ENCODE results near the gene MYOZ3. TPM values are rescaled to one million over a fixed set of nuclear protein-coding genes. Genes with fewer than 3 reads are reported as not detected.

Gene MYOZ3
- under 1 TPM in 1 of 2 experiments, not detected in 1; 0.13 TPM for total RNA-seq

DNA sequence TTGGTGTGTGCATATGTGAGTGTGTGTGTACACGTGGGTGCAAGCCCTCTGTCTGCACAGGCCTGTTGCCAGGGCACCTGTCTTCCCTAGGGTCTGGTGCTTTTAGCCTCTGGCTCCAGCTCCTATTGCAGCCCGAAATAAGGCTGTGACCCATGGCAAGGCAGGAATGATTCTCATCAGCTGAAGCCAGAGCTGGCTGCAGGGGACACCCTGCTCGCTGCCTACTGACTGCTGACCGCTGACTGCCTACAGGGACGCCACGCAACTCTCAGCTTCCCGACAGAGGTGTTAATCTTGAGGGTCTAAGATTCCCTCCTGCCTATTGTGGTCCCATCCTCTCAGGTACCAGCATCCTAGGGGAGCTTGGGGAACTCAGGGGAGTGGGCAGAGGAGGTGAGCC is at the start of gene MYOZ3:
Gene MYOZ3, plus strand, starts transcription at position 166 of the 400 bp plus-strand sequence. CDS start 1,691 bp downstream, outside the sequence.
- H3K27me3 Mint-ChIP-seq, result peaks cover 11% of the 10 kb centered on the region
- H3K4me3 Mint-ChIP-seq, result no peak within 1 kb of the TSS
- ChIA-PET CTCF (interaction anchor here (1.8 kb wide), 1 partner anchor 39 kb away, joined by 8 read pairs; the partner anchor contains the start of gene RBM22), POLR2A (interaction anchor here (1.2 kb wide), 1 partner anchor 174 kb away, joined by 3 read pairs; no protein-coding TSS in a partner anchor)
- H3K27ac Mint-ChIP-seq, result no peak within 1 kb of the TSS
- H3K9me3 Mint-ChIP-seq, result no peaks in the 10 kb centered on the region
- H3K4me1 Mint-ChIP-seq, result peaks cover 5% of the 10 kb centered on the region
- DNase-seq, result no peak
- H3K36me3 Mint-ChIP-seq (ENCODE audit: low read depth), result no peaks in the 10 kb centered on the region

DNA sequence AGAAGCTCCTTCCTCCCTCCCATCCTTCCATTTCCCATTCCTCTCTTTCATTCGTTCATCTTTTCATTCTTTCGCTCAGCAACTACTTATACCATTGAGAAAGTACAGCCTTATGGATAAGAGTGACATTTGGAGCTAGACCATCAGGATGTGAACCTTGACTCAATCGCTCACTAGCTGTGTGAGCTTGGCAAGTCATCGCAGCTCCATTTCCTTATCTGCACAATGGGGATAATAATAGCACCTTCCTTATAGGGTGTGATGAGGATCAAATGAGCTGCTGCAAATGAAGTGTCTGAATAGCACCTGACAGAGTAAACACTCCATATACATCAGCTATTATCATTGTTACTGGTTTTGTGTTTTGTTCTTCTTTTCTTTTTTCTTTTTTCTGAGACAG is 48.6 kb upstream of the MYOZ3 start:
- Mint-ChIP-seq H3K36me3 (ENCODE audit: low read depth) (no peaks in the 10 kb centered on the region), H3K4me3 (no peak overlapping the region), H3K9me3 (no peaks in the 10 kb centered on the region), H3K4me1 (peaks cover 2% of the 10 kb centered on the region), H3K27ac (no peak overlapping the region), H3K27me3 (peaks cover 15% of the 10 kb centered on the region)
- CTCF ChIA-PET, result interaction anchor here (0.5 kb wide), 1 partner anchor 555 kb away, joined by 3 read pairs; no protein-coding TSS in a partner anchor
- DNase-seq, result no peak
- POLR2A ChIA-PET, result no interaction called here

GRCh38 chr5:150612905-150613670 is 48.0 kb upstream of the MYOZ3 start:
- Mint-ChIP-seq H3K27ac (no peak overlapping the region), H3K4me3 (no peak overlapping the region), H3K27me3 (peaks cover 17% of the 10 kb centered on the region), H3K4me1 (peaks cover 2% of the 10 kb centered on the region), H3K36me3 (ENCODE audit: low read depth) (no peaks in the 10 kb centered on the region), H3K9me3 (no peaks in the 10 kb centered on the region)
- no peak for DNase-seq
- ChIA-PET POLR2A (no interaction called here), CTCF (no interaction called here)

GRCh38 chr5:150613991-150614660 is 46.9 kb upstream of the MYOZ3 start:
- POLR2A ChIA-PET, result no interaction called here
- CTCF ChIA-PET, result no interaction called here
- peaks cover 17% of the 10 kb centered on the region for H3K27me3 Mint-ChIP-seq
- H3K9me3 Mint-ChIP-seq, result no peaks in the 10 kb centered on the region
- no peak for DNase-seq
- no peak overlapping the region for H3K4me3 Mint-ChIP-seq
- no peaks in the 10 kb centered on the region for H3K36me3 Mint-ChIP-seq (ENCODE audit: low read depth)
- H3K27ac Mint-ChIP-seq, result no peak overlapping the region
- peaks cover 2% of the 10 kb centered on the region for H3K4me1 Mint-ChIP-seq

DNA sequence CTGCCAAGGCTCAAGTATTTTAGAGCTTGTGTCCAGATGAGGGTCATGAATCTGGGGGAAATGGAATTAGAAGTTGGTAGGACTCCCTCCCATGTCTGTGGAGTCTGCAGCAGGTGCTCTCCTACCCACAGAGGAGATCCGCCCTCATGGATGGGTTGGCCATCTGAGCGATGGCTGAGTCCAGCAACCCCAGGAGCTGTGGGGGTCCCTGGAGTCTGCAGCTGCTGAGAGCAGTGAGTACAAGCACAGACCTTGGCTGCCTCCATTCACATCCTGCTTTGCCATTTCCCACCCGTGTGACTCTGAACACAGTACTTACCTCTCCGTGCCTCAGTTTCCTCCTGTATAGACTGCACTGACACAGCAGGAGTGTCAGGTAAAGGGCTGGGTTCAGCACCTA is 46.4 kb upstream of the MYOZ3 start:
- Mint-ChIP-seq H3K9me3 (no peaks in the 10 kb centered on the region), H3K4me1 (peaks cover 2% of the 10 kb centered on the region), H3K36me3 (ENCODE audit: low read depth) (no peaks in the 10 kb centered on the region), H3K4me3 (no peak overlapping the region), H3K27ac (no peak overlapping the region), H3K27me3 (peaks cover 17% of the 10 kb centered on the region)
- DNase-seq, result no peak
- CTCF ChIA-PET, result no interaction called here
- POLR2A ChIA-PET, result no interaction called here

GRCh38 chr5:150615141-150615699 is 45.8 kb upstream of the MYOZ3 start:
- Mint-ChIP-seq H3K27ac (no peak overlapping the region), H3K9me3 (no peaks in the 10 kb centered on the region), H3K4me1 (peaks cover 2% of the 10 kb centered on the region), H3K4me3 (no peak overlapping the region), H3K36me3 (ENCODE audit: low read depth) (no peaks in the 10 kb centered on the region), H3K27me3 (peaks cover 17% of the 10 kb centered on the region)
- DNase-seq, result no peak
- ChIA-PET CTCF (no interaction called here), POLR2A (no interaction called here)

DNA sequence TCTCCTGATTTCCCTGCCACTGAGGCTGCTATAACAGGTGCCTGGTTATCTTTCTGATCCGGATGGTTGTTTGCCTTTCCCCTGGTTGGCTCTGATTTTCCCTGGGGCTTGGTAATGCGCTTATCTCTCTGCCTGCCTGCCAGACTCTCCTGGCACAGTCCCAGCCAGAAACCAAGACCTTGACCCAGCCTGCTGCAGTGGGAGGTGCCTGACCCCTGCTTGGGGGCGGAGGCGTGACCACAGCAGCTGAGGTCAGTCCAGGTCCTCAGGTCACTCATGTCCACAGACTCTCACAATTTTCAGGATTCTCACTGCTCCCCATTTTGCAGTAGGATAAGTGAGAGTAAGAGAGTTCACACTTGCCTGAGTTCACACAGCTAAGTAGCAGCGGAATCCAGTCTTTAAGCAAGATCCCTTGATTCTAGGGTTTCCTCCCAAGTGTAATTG is 45.0 kb upstream of the MYOZ3 start:
- DNase-seq, result no peak
- Mint-ChIP-seq H3K27me3 (peaks cover 17% of the 10 kb centered on the region), H3K4me3 (no peak overlapping the region), H3K27ac (no peak overlapping the region), H3K4me1 (peaks cover 2% of the 10 kb centered on the region), H3K36me3 (ENCODE audit: low read depth) (no peaks in the 10 kb centered on the region), H3K9me3 (no peaks in the 10 kb centered on the region)
- ChIA-PET CTCF (interaction anchor here (0.6 kb wide), 1 partner anchor 1211 kb away, joined by 4 read pairs; no protein-coding TSS in a partner anchor), POLR2A (no interaction called here)

DNA sequence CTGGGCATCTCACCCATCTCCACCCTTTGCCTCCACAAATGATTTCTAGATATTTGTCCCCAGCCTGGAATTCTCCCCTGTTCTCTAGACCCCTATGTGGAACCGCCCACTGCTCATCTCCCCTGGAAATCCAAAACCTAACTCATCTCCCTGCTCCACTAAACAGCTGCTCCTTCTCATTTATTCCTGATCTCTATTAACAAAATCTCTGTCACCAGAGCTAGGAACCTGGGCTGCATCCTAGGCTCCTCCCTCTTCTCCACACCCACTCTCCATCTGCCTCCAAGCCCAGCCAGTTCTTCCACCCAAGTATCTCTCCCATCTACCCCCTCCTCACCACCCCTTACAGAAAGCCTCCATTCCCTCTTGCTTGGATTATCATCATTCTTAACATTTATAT is 44.5 kb upstream of the MYOZ3 start:
- Mint-ChIP-seq H3K36me3 (ENCODE audit: low read depth) (no peaks in the 10 kb centered on the region), H3K4me3 (no peak overlapping the region), H3K27me3 (peaks cover 17% of the 10 kb centered on the region), H3K27ac (no peak overlapping the region), H3K4me1 (peaks cover 2% of the 10 kb centered on the region), H3K9me3 (no peaks in the 10 kb centered on the region)
- no peak for DNase-seq
- ChIA-PET POLR2A (no interaction called here), CTCF (interaction anchor here (0.6 kb wide), 1 partner anchor 1210 kb away, joined by 4 read pairs; no protein-coding TSS in a partner anchor)

- peaks cover 4% of the 10 kb centered on the region for H3K4me1 Mint-ChIP-seq
- H3K9me3 Mint-ChIP-seq, result no peaks in the 10 kb centered on the region
- H3K36me3 Mint-ChIP-seq (ENCODE audit: low read depth), result no peaks in the 10 kb centered on the region
- no peak overlapping the region for H3K4me3 Mint-ChIP-seq
- DNase-seq, result no peak
- H3K27me3 Mint-ChIP-seq, result peaks cover 21% of the 10 kb centered on the region
- no peak overlapping the region for H3K27ac Mint-ChIP-seq
- CTCF ChIA-PET, result no interaction called here
- POLR2A ChIA-PET, result no interaction called here
Observed at GRCh38 chr5:150618163-150618562, 42.9 kb upstream of the MYOZ3 start.

DNA sequence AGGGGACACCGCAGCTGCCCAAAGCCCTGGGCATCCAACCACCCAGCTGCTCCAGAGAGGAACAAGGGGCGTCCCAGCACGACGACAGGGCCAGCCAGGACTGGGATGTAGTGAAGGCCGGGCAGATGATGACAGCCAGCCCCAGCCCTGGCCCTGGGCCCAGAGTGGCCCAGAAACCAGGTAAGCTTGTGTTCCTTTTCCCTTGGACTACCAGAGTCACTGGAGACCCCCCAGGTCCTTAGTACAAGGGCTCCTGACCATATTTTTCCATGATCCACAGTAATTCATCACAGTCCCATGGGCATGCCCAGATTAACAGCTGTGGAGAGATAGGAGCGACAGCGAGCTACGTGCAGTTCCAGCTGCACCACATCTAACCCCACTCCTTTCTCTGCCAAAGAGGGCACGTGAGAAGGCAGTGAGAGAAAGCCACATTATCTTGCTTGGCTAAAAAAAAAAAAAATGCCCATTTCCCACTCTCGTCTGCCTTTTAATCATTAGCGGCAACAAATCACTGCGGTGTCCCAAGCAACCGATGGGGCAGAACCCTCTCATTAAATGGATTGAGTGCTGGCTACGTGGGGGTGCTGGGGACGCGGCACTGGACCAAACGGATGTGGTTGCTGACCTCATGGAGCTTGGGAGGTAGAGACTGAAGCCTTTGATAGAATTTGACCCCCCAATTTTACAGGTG is 42.3 kb upstream of the MYOZ3 start:
- POLR2A ChIA-PET, result no interaction called here
- DNase-seq, result no peak
- H3K27ac Mint-ChIP-seq, result no peak overlapping the region
- CTCF ChIA-PET, result no interaction called here
- peaks cover 26% of the 10 kb centered on the region for H3K27me3 Mint-ChIP-seq
- H3K4me1 Mint-ChIP-seq, result peaks cover 8% of the 10 kb centered on the region
- H3K9me3 Mint-ChIP-seq, result no peaks in the 10 kb centered on the region
- H3K36me3 Mint-ChIP-seq (ENCODE audit: low read depth), result no peaks in the 10 kb centered on the region
- no peak overlapping the region for H3K4me3 Mint-ChIP-seq

GRCh38 chr5:150619359-150620230 is 41.5 kb upstream of the MYOZ3 start:
- Mint-ChIP-seq H3K4me1 (peaks cover 14% of the 10 kb centered on the region), H3K27me3 (peaks cover 33% of the 10 kb centered on the region), H3K27ac (no peak overlapping the region), H3K4me3 (no peak overlapping the region), H3K36me3 (ENCODE audit: low read depth) (no peaks in the 10 kb centered on the region), H3K9me3 (no peaks in the 10 kb centered on the region)
- POLR2A ChIA-PET, result no interaction called here
- DNase-seq, result no peak
- CTCF ChIA-PET, result no interaction called here

- Mint-ChIP-seq H3K4me3 (no peak overlapping the region), H3K27ac (no peak overlapping the region), H3K9me3 (no peaks in the 10 kb centered on the region), H3K27me3 (peaks cover 34% of the 10 kb centered on the region), H3K36me3 (ENCODE audit: low read depth) (no peaks in the 10 kb centered on the region), H3K4me1 (peaks cover 12% of the 10 kb centered on the region)
- CTCF ChIA-PET, result no interaction called here
- POLR2A ChIA-PET, result no interaction called here
- no peak for DNase-seq
Observed at GRCh38 chr5:150621301-150621700, 39.8 kb upstream of the MYOZ3 start.
